GM21737 (cell line): ENCODE results near the gene SMC1B.
"Not testable (repeated sequence)": the region's sequence is repeated elsewhere in the genome, so short reads cannot be mapped to it uniquely, and the experiment has no call there.

Experiments used
- ATAC-seq: cut with Tn5 transposase; IDR thresholded peaks from one replicate; pipeline ENCODE4 v1.9.1; 2021; ENCODE audit warnings: mild to moderate bottlenecking, moderate library complexity; ENCODE audit not compliant: unreplicated experiment

SMC1B gene

DNA sequence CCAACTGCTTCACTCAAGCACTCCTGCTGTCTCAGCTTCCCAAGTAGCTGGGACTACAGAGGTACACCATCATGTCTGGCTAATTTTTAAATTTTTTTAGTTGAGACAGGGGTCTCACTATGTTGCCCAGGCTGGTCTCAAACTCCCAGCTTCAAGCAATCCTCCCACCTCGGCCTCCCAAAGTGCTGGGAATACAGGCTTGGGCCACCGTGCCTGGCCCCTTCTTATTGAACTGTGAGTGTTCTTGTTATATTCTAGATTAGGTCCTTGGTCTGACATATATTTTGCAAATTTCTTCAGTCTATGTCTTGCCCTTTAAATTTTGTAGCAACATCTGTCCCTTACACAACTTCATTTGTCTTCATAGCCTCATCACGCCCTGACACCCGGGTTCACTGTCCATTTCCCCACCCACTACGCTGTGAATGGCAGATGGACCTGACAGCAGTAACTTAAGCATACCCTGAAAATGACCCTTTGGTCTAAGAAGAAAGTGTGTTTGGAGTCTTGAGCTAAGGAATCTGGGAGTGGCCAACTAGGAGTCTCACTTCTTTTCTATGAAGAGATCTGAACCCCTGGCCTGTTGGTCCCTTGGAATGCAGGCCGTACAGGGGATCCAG is 107.8 kb downstream of the SMC1B start:
- ATAC-seq, result no peak

DNA sequence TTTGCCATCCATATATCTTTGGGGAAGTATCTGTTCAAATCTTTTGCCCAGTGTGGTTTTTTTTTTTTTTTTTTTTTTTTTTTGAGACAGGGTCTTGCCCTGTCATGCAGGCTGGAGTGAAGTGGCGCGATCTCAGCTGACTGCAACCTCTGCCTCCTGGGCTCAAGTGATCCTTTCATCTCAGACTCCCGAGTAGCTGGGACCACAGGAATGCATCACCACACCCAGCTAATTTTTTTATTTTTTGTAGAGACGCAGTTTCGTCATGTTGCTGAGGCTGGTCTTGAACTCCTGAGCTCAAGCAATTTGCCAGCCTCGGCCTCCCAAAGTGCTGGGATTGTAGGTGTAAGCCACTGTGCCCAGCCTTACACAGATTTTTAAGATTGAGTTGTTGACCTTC is 108.4 kb downstream of the SMC1B start:
- ATAC-seq, result no peak

DNA sequence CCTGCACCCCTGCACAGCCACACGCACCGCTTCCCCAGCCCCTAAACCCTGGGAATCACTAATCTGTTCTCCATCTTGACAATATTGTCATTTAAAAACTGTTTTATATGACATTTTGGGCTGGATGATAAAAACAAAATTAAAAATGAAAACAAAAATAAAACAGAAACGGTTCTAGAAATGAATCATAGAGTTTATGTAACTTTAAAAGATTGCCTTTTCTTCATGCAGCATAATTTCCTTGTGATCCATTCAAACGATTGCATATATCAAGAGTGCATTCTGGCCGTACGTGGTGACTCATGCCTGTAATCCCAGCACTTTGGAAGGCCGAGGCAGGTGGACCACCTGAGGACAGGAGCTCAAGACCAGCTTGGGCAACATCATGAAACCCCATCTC is 110.2 kb downstream of the SMC1B start:
- ATAC-seq, result no peak

DNA sequence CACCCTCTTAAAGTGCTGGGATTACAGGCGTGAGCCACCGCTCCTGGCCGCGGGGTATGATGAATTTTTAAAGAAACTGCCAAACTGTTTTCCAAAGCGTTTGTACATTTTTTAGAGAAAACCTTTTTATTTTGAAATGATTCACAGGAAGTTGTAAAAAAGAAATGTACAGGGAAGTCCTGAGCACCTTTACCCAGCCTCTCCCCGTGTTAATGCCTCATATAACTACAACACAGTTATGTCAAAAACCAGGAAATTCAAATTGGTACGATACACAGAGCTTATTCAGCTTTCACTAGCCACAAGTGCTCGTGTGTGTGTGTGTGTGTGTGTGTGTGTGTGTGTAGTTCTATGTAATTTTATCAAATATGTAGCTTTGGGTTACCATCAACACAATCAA is 110.6 kb downstream of the SMC1B start:
- no peak for ATAC-seq

DNA sequence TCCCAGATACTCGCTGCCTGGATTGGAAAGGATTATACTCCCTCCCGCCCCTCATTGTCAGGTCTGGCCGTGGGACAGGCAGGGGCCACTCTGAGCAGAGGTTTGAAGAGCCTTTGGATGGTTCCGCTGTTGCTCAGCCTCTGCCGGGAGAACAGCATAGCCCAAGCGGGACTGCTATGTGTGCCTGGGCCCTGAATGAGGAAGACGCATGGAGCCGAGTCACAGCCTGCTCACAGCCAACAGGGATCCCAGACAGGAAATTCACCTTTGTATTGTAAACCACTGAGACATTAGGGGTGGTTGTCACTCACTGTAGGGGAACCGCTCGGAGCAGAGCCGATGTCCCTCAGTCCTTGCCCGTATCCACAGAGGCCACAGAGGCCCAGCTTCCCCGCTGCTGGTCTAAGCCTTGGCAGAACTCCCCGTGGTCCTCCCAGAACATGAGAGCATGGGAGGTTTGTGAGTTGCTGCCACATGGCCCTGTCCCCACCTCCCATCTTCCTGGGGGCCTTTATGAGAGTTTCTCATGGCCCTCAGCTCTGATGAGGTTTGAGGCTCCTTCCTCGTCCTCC is 114.4 kb downstream of the SMC1B start:
- ATAC-seq, result no peak

DNA sequence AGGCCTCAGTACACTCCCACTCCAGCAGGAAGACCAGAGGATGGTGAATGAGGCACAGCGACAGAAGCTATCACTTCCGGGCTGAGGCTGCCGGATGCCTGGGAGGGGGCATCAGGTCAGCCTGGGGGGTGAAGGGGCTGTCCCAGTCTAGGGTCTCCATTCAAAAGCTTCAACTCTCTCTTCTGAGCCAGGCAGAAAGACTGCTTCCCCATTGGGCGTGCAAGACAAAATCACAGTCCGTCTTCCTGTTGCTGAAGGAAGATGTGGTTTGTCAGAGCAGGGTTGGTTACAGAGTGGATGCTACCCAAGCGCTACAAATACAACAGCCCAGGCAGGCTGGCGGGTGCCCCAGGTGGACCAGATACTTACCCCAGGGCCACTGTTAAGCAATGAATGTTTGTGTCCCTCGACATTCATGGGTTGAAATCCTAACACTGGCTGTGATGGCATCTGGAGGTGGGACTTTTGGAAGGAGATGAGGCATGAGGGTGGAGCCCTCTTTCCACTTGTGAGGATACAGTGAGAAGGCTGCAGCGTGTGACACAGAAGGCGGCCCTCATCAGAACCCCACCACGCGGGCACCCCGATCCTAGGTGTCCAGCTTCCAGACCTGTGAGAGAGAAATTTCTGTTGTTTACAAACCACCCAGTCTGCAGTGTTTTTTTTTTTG is 116.6 kb downstream of the SMC1B start:
- no peak for ATAC-seq

- no peak for ATAC-seq
These were observed 117.9 kb downstream of the SMC1B start for GRCh38 chr22:45295492-45295891.

GRCh38 chr22:45295004-45295403 is 118.4 kb downstream of the SMC1B start:
- ATAC-seq, result not testable (repeated sequence)
